Left forelimb (tissue), 1 donor: ENCODE measurements around the gene TRAPPC1.

Experiments
- DNase-seq: peaks from one replicate; pipeline ENCODE4 v3.0.0-alpha.2; 2018; ENCODE audit warnings: low spot score

Gene TRAPPC1

DNA sequence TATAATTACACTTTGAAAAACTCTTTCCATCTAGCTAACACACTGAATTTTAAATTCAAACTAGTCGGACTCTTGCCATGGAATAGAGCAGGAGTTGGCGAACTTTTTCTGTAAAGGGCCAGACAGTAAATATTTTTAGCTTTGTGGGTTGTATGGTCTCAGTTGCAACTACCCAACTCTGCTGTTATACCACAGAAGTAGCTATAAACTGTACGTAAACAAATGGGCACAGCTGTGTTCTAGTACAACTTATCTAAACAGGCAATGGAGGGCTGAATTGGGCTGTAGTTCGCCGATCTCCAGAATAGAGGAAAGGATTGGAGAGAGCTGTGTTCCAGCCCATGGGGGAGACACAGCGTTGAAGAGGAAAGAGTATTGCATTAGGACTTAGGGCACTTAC, 9.0 kb upstream of the TRAPPC1 start:
- DNase-seq = no peak

DNA sequence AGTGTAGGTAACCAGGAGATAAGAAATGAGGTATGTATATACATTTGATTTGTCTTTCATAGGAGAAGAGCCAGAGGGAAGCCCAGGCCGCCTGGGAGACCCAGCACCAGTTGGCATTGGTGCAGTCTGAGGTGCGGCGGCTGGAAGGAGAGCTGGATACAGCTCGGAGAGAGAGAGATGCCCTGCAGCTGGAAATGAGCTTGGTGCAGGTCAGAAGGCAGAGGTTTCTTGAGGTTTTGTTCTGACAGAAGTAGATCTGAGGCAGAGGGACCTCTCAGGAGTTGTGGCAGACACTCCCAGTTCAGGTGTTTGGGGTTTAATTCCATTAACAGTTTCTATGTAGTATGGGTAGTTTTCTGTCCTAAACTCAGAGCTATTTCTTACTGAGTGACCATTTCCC, 8.3 kb upstream of the TRAPPC1 start:
- DNase-seq = no peak

DNA sequence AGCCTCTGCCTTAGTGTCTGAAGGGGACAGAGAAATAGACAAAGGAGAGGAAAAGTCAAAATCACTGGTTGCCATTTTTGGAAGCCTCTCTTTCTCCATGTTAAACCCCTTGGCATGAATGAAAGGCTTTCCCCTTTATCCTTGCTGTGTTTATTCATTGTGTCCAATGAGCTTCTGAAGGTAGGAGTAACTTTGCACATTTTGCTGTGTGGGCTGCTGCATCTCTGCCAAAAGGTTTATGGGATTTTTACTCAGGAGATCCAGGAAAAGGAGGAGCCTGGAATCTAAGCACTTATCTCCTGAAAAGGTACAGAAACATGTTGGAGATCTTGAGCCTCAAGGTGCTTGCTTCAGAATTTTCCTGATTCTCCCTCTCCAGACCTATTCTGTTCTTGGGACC, 4.1 kb upstream of the TRAPPC1 start:
- no peak for DNase-seq

DNA sequence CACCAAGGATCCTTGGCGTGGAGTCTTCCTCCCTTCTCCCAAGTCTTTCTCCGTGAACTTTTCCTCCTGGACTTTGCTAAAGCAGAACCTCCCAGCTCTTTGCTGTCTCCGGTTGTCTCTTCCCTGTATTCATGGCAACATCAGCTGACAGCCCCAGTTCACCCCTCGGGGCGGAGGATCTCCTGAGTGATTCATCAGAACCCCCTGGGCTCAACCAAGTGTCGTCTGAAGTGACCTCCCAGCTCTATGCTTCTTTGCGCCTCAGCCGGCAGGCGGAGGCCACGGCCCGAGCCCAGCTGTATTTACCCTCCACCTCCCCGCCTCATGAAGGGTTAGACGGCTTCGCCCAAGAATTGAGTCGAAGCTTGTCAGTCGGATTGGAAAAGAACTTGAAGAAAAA, 1.2 kb upstream of the TRAPPC1 start:
- no peak for DNase-seq

DNA sequence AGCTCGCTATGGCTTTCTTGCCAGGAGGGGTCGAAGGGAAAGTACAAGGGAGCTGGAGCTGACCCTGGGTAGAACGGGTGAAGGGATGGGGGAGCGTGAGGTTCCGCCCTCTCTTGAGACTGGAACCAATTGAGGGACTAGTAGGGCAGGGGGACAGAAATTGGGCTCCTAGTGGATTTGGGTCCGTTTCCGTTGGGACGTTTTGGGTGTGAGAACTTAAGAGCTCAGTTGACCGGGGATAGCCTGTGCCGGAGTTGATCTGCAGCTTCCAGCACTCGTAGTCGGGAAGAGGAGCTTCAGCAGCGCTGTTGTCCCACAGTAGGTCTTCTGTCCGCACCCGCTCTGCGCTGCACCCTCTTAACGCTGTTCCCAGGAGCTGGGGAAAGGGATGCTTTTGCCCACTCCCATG, 741 bp upstream of the TRAPPC1 start:
- DNase-seq = peak; percentile 69

DNA sequence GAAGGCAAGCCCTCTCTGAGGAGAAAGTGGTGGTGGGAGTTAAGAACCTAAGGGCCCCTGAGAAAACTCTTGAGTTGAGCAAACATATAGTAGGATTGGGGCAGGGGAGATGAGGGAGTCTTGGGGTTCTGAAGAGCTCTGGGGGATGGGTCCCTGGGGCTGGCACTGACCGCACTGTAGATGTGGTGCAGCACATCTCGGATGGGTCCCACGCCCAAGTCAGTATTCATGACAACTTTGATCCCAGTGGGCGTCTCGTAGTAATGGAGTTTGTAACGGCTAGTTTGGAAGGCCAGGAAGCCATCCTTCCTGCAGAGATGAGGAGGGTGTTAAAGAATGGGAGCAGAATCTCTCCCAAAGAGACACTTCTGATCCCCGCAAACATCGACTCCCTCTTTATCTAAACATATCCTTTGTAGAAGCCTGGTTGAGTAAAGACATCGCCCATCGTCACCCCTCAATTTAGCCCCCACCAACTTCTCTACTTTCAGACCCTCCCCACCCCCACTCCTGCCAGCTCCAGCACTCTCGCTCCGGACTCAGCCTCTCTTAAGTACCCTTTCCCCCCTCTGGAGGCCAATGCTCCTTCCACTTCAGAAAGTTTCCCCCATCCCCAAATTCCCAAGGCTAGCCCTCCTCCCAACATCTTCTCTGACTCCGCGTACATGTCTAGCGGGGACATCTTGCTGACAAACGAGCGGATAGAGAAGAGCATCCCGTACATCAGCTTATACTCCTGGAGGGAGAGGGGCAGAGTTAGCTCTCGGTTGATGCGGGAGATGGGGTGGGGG, 710 bp downstream of the TRAPPC1 start:
- DNase-seq = no peak

DNA sequence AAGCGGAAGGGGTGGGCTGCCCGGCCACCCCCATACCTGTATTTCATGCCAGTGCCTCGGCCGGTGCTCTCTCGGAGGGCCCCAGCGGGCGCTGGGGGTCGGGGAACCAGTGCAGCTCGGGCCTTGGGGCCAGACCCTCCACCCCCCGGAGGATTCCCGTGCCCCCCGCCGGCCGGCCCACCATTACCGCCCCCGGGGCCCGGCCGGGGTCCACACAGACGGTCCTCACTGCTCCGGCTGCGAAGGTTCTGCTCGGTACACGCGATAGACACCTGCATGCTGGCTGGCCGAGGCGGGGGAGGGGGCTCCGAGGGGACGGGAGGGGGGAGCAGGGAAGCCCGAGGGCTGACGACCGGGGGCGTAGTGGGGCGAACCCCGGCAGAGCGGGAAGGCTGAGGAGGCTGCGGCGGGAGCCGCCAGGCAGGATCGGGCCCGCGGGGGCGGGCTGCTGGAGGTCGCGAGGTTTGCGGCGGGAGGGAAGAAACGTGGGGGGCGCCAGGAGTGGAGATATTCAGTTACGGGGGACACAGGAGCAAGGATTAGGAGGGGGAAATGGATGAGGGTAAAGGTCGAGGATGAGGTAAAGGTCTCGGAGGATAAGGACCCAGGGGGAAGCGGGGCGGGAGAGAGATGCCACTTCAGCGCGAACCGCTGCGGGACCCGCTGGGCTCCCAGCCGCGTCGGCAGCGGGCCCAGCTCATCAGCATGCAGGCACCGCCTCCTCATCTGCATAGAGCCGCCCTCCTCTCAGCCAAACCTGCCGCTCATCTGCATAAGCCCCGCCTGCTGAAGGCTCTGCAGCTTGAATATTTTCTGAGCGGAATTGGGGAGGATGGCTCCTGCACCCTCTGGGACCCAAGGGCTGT, 2.4 kb downstream of the TRAPPC1 start, which contains the start of gene KCNAB3:
TSS of gene KCNAB3 (minus strand) at position 699 of the 866 bp plus-strand sequence. CDS start at position 278, 421 bp downstream.
- DNase-seq = peak; percentile 83

DNA sequence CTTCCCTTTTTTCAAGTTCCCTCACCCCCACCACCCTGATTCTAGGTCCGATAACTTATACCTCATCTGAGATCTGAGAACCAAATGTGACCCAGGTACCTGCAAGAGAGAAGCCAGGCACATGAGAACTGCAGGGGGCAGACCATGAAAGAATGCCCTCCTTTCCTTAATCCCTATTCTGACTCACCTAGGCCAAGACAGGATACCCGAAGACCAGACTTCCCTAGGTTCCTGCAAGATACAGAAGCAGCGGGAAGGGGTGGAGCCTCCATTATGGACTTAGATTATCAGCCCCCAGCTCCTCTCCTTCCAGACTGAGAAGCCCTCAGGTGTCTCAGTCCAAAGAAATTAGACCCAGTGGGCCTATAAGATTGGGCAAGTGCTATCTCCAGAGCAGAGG, 4.2 kb downstream of the TRAPPC1 start:
- no peak for DNase-seq

- DNase-seq = peak; percentile 92
Measured at GRCh38 chr17:7922845-7923628, 8.7 kb downstream of the TRAPPC1 start.

DNA sequence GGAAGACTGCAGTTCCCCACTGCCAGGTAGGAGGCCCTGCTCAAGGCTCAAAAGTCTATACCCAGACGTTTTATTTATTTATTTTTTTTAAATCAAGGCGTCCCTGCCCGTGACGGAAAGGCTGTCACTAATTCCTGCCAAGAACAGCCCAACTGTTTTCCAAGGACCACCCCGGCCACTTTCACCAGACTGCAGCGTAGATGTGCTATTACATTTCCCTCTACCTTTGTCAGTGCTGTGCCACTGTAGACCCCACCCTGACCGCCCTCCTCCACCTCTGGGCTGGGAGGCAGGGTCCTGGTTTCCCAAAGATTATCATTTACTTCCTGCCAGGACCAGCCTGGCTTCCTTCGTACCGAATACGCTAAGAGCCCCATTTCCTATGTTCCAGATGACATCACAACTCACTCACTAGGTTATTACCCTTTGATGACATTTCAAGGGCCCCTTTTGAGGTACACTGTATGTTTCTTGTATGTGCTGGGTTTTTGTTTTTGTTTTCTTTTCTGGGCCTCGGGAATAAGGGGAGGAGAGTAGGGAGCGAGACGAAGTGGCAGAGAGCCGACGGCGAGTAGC, 9.4 kb downstream of the TRAPPC1 start:
- DNase-seq = no peak

GRCh38 chr17:7916808-7917207, 14.9 kb downstream of the TRAPPC1 start:
- no peak for DNase-seq

DNA sequence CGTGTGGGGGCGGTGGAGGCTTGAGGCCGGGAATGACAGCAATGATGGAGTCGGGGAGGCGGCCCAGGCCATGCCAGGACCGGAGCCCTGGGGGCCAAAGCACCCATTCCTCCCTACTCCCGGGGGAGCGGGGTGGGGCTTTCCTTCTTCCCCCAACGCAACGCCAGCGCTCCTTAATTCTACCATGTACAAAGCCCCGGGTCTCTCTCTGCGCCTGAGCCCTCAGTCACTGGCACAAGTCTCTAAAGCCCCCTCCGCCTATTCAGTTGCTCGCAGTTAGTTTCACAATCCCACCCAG, 15.4 kb downstream of the TRAPPC1 start:
- DNase-seq = no peak

DNA sequence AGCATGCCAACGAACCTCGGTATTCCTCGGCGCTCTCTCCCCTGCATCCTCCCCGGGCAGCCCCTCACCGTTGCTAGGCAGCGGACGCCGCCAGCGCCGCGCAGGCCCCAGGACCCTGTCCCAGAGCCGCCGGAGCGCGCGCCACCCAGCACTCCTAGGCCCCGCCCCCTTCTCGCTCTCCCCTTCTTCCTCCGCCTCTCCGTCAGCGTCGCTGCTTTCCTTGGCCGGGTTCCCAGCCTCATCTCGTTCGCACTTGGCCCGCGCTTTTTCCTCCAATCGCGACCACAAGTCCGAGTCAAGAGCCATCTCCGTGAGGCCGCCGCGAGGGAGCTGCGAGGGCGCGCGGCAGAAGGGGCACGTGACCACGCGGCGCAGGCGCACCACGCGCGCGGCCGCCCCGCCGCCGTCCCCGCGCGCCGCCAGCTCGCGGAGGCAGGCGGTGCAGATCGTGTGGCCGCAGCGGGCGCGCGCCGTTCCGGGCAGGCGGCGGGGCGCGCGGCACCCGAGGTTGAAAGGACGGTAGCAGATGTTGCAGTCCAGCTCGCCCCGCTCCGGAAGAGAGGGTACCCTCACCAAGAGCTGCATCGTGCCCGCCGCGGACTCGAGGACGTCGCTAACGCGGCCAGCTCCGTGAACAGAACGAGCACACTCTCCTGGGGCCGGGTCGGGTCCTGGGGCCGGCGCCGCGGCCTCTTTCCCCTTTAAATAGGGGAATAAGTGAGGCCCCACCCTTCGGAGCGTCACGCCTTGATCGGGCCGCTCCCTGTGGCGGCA, 15.9 kb downstream of the TRAPPC1 start, which contains the start of gene RNF227:
TSS of gene RNF227 (minus strand) at position 679 of the 774 bp plus-strand sequence. CDS start at position 585, 94 bp downstream.
- peak; percentile 97 for DNase-seq

GRCh38 chr17:7915179-7915610, 16.6 kb downstream of the TRAPPC1 start:
- DNase-seq = no peak

DNA sequence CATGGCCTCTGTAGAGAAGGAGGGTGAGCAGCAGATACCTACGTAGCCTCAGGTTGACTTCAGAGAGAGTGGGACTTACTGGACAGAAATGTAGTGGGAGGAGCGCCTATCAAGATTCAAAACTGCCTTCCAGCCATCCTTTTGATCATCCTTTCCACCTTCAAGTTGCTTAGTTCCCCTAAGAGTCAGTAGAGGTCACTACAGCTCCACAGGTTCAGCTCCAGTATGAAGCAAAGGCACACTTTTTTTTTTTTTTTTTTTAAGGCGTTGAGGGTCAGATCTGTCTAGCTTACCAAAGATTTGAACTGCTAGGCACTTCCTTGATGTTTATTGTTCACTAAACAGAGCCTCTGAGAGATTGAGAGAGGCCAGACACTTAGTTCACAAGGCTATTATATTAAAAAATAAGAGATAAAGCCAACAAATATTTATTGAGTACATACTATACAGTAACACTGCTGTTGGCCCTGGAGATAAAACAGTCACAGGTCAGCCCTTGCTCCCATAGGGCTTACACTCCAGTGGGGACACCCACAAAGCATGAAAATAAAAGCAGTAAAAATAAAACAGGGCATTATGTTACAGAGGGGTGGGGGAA, 18.7 kb downstream of the TRAPPC1 start:
- DNase-seq = no peak

DNA sequence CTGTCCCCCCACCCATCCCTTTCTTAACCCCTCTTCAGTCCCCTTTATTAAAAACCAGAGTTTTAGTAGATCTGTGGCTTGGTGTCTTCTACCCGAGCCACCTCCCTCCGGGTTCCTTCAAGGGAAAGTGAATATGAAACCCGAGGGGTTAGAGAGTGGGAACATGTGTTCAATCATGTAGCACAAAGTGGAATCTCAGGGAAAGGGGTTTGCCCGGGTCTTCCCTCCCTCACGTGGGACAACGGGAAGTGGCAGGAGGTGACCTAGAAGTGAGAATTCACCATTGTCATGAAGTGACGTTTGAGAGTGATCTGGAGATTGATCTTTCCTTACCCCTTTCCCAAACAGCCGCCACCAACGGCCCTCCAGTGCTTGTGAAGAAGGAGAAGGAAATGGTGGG, 20.6 kb downstream of the TRAPPC1 start:
- DNase-seq = no peak

- DNase-seq = no peak
Measured at GRCh38 chr17:7910711-7911110, 21.0 kb downstream of the TRAPPC1 start.

GRCh38 chr17:7910281-7910680, 21.5 kb downstream of the TRAPPC1 start:
- no peak for DNase-seq

- no peak for DNase-seq
Measured at GRCh38 chr17:7909089-7909488, 22.7 kb downstream of the TRAPPC1 start.
